K562 (cell line): ENCODE results near the gene SLC2A14. TPM values are rescaled to one million over a fixed set of nuclear protein-coding genes. Genes with fewer than 3 reads are reported as not detected.
"Not testable (repeated sequence)": the region's sequence is repeated elsewhere in the genome, so short reads cannot be mapped to it uniquely, and the experiment has no call there.

Source experiments
- ATAC-seq: fragments of 200-7000 bp; cut with Tn5 transposase; 3 replicates; pipeline ENCODE4 v1.9.1; 2020; ENCODE audit warnings: moderate library complexity
- BruUV-seq: library from RNA; stranded (reverse); fragments of 400-500 nt; replicated peaks from 2 replicates; lab custom pipeline; 2021; lab: Mats Ljungman, UMichigan
- CTCF ChIA-PET: fragments of 300-600 bp; formaldehyde crosslinking; extraction: SDS; loops from one replicate; lab custom pipeline; 2021; ENCODE audit warnings: low intra/inter-chr PET ratio; lab: Yijun Ruan, JAX
- POLR2A ChIA-PET: fragments of 300-600, 350-650 bp; sonication (Branson Sonifier 250); formaldehyde crosslinking; extraction: SDS; loops from one replicate; lab custom pipeline; 2021; ENCODE audit warnings: antibody characterized with exemption, inconsistent platforms; lab: Yijun Ruan, JAX
- DNase-seq, 4 experiments: peaks; one replicate each; pipeline versions ENCODE4 v3.0.0 to v3.0.0-alpha.2; 2011 to 2018; ENCODE audit warnings: low spot score in 3 of 4, mixed read lengths in 3 of 4; ENCODE audit errors: extremely low read depth in 1 of 4
- FAIRE-seq: peaks from 2 replicates; lab custom pipeline; 2011; peaks lifted over from hg19 to GRCh38; lab: Jason Lieb, UNC
- H2AFZ ChIP-seq: 2 replicates; pipeline ENCODE4 v1.6.0; 2011; ENCODE audit warnings: low read depth, low read length, control low read depth, inconsistent platforms
- H3K27ac ChIP-seq: fragments of 200-600 bp; 3 replicates; pipeline ENCODE4 v1.8.0; 2011; ENCODE audit warnings: low read depth, mild to moderate bottlenecking, control low read depth, inconsistent platforms, low read length, moderate library complexity, mixed read lengths; ENCODE audit errors: extremely low read depth
- H3K27me3 ChIP-seq, 2 experiments: fragments of 300-600 bp in 1 of 2; 2 replicates in 1 of 2; 3 replicates in 1 of 2; pipeline versions ENCODE4 v1.6.0 to v1.8.0; 2011; ENCODE audit warnings: inconsistent platforms in 2 of 2, low read length in 2 of 2, mild to moderate bottlenecking in 1 of 2, mixed read lengths in 1 of 2, moderate library complexity in 1 of 2; ENCODE audit not compliant: control insufficient read depth in 2 of 2, insufficient read depth in 2 of 2
- H3K36me3 ChIP-seq: fragments of 300-600 bp; 3 replicates; pipeline ENCODE4 v1.8.0; 2011; ENCODE audit warnings: mild to moderate bottlenecking, low read length, inconsistent platforms; ENCODE audit not compliant: control insufficient read depth, insufficient read depth
- H3K4me1 ChIP-seq, 2 experiments: fragments of 200-600 bp in 1 of 2; replicated peaks in 1 of 2; 2 replicates in 1 of 2; 3 replicates in 1 of 2; pipeline versions ENCODE4 v1.5.1 to v1.8.0; 2011; ENCODE audit warnings: inconsistent platforms in 2 of 2, low read length in 2 of 2, mild to moderate bottlenecking in 1 of 2, mixed read lengths in 1 of 2, moderate library complexity in 1 of 2; ENCODE audit not compliant: control insufficient read depth in 2 of 2, insufficient read depth in 2 of 2
- H3K4me2 ChIP-seq: 2 replicates; pipeline ENCODE4 v1.6.1; 2011; ENCODE audit warnings: low read length, control low read depth, inconsistent platforms, mixed read lengths; ENCODE audit not compliant: insufficient read depth
- H3K4me3 ChIP-seq: fragments of 200-600 bp; sonication (generic), shearing (Covaris generic); 2 replicates; pipeline ENCODE4 v1.5.1; 2016; ENCODE audit warnings: control low read depth, inconsistent platforms
- H3K79me2 ChIP-seq: fragments of 200-600 bp; 3 replicates; pipeline ENCODE4 v1.8.0; 2011; ENCODE audit warnings: low read length, inconsistent platforms; ENCODE audit not compliant: control insufficient read depth, insufficient read depth
- H3K9ac ChIP-seq, 2 experiments: 2 replicates each; pipeline versions ENCODE4 v1.6.0 to v1.6.1; 2011; ENCODE audit warnings: low read depth in 2 of 2, low read length in 2 of 2, control low read depth in 1 of 2, inconsistent platforms in 1 of 2, mild to moderate bottlenecking in 1 of 2, mixed read lengths in 1 of 2; ENCODE audit not compliant: insufficient read depth in 1 of 2
- H3K9me1 ChIP-seq: one replicate; pipeline ENCODE4 v1.6.0; 2011; ENCODE audit warnings: inconsistent platforms, mild to moderate bottlenecking, low read length, moderate library complexity; ENCODE audit not compliant: control insufficient read depth, insufficient read depth
- H3K9me3 ChIP-seq: replicated peaks from 2 replicates; pipeline ENCODE4 v1.5.1; 2011; ENCODE audit warnings: low read depth, low read length, inconsistent platforms; ENCODE audit not compliant: control insufficient read depth, insufficient read depth
- H4K20me1 ChIP-seq: replicated peaks from 2 replicates; pipeline ENCODE4 v1.6.1; 2011; ENCODE audit warnings: low read length, inconsistent platforms, mixed read lengths; ENCODE audit not compliant: control insufficient read depth, insufficient read depth
- C11orf30 ChIP-seq: fragments of 450-650 bp; IDR thresholded peaks from 2 replicates; pipeline ENCODE4 v1.6.1; 2016; ENCODE audit warnings: low read depth, mild to moderate bottlenecking
- CEBPG ChIP-seq, 3 experiments: fragments of 200-800 bp in 1 of 3; sonication (Bioruptor generic) in 1 of 3; sonication (generic) in 1 of 3; formaldehyde crosslinking in 1 of 3; IDR thresholded peaks in 2 of 3; conservative IDR thresholded peaks in 1 of 3; 2 replicates each; pipeline versions ENCODE4 v1.6.1 to v1.8.0; 2016 to 2022; ENCODE audit warnings: missing compliant biosample characterization in 2 of 3, missing genetic modification characterization in 2 of 3, mild to moderate bottlenecking in 1 of 3, missing genetic modification reagents in 1 of 3
- MAFF ChIP-seq: IDR thresholded peaks from 2 replicates; pipeline ENCODE4 v1.6.1; 2012; ENCODE audit warnings: low read length, improper control_type of control experiment
- MAFG ChIP-seq: fragments of 450-650 bp; conservative IDR thresholded peaks from 2 replicates; pipeline ENCODE4 v1.6.1; 2016; ENCODE audit warnings: missing genetic modification characterization, missing compliant biosample characterization
- MAFK ChIP-seq: IDR thresholded peaks from 2 replicates; pipeline ENCODE4 v1.6.1; 2011; ENCODE audit warnings: low read length, improper control_type of control experiment
- ZNF316 ChIP-seq: fragments of 450-650 bp; IDR thresholded peaks from 2 replicates; pipeline ENCODE4 v1.6.1; 2016
- WGBS: fragments of 100-300 bp; shearing (Covaris generic); methylation state at CpG from one replicate; pipeline ENCODE4 v1.1.6; 2016; ENCODE audit warnings: low coverage, mixed read lengths; ENCODE audit not compliant: insufficient coverage; ENCODE audit errors: missing lambda C conversion rate; 5-methylcytosine and 5-hydroxymethylcytosine counted together
- in situ Hi-C: fragments of 300-500 bp; cut with MboI; formaldehyde crosslinking; loops from 4 replicates; pipeline ENCODE4 v1.15.0; 2018; ENCODE audit warnings: inconsistent platforms, mixed read lengths
- intact Hi-C: fragments of 100-400 bp; cut with micrococcal nuclease; formaldehyde crosslinking; loops from 2 replicates; pipeline ENCODE4 v1.14.2; 2022
- polyA plus RNA-seq, 8 experiments: library from polyadenylated mRNA; depleted of rRNA in 4 of 8; stranded (reverse) in 5 of 8; unstranded in 3 of 8; fragments of >200 nt; fragmentation: Nextera tagmentation in 2 of 8; fragmentation: Illumina TruSeq in 1 of 8; extraction: Ambion mirVana in 2 of 8; extraction: Trizol in 1 of 8; gene quantifications; 2 replicates each; pipeline versions ENCODE4 v1.2.1 to v1.2.3, GENCODE V29; 2011 to 2014; ENCODE audit warnings: inconsistent platforms in 1 of 8, missing spikeins in 1 of 8
- total RNA-seq, 7 experiments: library from RNA; depleted of rRNA in 6 of 7; stranded (reverse); fragments of >200 nt in 6 of 7; fragmentation: Illumina TruSeq in 2 of 7; extraction: Trizol in 2 of 7; gene quantifications; 2 replicates each; pipeline versions ENCODE4 v1.2.1 to v1.2.3, GENCODE V29; 2011 to 2021; ENCODE audit warnings: low replicate concordance in 1 of 7
- TF ChIP-seq, protein P1 (sequence below): fragments of 250-450 bp; sonication (Bioruptor Pico); IDR thresholded peaks from 2 replicates; pipeline ENCODE4 v1.8.0; 2022; ENCODE audit warnings: moderate library complexity, mild to moderate bottlenecking, inconsistent platforms
- TF ChIP-seq, protein P2 (sequence below): IDR thresholded peaks from 2 replicates; pipeline ENCODE4 v1.6.1; 2012; ENCODE audit warnings: low read depth, low read length, improper control_type of control experiment, borderline replicate concordance

The SLC2A14 gene
- total and polyA plus RNA-seq, 9 of the 15 experiments (the other 6 are each of a cell fraction or from before 2014, with no cell fraction given), result 0.13 to 8.9 (median 4.8) TPM; not detected in 1

DNA sequence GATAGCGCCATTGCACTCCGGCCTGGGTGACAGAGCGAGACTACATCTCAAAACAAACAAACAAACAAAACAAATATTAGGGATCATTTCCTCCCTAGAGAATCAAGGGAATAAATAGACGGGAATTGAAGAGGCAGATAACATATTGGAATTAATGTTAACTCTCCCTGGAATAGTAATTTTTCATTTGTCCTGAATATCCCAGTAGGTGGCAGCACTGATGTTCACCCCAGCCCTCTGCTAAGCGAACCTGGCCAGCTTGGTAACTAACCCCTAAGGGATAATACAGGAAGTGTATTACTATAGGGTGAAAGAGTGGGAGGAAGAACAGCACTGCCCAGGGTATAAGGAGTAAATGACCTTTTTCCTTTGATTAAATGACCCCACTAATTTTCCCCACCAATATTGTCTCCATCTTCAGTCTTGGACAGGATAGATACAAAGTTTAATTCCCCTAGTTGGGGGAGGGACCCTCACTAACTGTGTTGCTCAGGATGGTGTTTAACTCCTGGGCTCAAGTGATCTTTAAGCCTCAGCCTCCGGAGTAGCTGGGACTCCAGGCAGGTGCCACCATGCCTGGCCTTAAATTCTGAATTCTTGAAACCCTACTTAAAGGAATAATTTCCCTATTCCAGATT is 40.5 kb downstream of the SLC2A14 start (continued):
- TF ChIP-seq, protein P1, sequence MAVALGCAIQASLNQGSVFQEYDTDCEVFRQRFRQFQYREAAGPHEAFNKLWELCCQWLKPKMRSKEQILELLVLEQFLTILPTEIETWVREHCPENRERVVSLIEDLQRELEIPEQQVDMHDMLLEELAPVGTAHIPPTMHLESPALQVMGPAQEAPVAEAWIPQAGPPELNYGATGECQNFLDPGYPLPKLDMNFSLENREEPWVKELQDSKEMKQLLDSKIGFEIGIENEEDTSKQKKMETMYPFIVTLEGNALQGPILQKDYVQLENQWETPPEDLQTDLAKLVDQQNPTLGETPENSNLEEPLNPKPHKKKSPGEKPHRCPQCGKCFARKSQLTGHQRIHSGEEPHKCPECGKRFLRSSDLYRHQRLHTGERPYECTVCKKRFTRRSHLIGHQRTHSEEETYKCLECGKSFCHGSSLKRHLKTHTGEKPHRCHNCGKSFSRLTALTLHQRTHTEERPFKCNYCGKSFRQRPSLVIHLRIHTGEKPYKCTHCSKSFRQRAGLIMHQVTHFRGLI (CRISPR knock-in tag), result no peak
- TF ChIP-seq CEBPG (CRISPR knock-in tag; IDR thresholded peaks at IDR 0.05) (no peak), CEBPG (tag; conservative IDR thresholded peaks at IDR 0.05 in 1 of 2, IDR thresholded peaks at IDR 0.05 in 1 of 2) (no peak)
- TF ChIP-seq, protein P2, sequence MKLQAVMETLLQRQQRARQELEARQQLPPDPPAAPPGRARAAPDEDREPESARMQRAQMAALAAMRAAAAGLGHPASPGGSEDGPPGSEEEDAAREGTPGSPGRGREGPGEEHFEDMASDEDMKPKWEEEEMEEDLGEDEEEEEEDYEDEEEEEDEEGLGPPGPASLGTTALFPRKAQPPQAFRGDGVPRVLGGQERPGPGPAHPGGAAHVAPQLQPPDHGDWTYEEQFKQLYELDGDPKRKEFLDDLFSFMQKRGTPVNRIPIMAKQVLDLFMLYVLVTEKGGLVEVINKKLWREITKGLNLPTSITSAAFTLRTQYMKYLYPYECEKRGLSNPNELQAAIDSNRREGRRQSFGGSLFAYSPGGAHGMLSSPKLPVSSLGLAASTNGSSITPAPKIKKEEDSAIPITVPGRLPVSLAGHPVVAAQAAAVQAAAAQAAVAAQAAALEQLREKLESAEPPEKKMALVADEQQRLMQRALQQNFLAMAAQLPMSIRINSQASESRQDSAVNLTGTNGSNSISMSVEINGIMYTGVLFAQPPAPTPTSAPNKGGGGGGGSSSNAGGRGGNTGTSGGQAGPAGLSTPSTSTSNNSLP, result 0 out of 2 replicates have a peak, but pooled peaks have one; percentile 43

DNA sequence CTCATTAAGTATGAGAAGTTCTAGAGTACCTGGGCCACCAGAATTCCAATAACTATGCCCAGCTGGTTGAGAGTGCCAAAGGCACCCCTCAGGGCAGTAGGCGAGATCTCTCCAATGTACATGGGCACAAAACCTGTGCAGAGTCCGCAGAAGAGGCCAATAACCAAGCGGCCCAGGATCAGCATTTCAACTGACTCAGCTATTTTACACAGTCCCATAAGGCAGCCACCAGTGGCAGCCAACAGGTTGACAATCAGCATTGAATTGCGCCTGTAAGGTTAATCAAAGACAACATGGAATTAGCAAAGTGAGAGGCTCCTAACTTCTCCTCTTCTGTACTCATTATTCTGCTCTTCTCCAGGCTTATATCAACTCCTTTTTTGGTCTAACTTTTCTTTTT is 43.0 kb downstream of the SLC2A14 start:
- FAIRE-seq, H2AFZ ChIP-seq, POLR2A ChIA-PET, H3K79me2 ChIP-seq, H3K4me1 ChIP-seq, H3K4me3 ChIP-seq, H4K20me1 ChIP-seq, H3K9me1 ChIP-seq, ATAC-seq, H3K9ac ChIP-seq, intact Hi-C loops, H3K27ac ChIP-seq, DNase-seq, BruUV-seq, CTCF ChIA-PET, H3K36me3 ChIP-seq, H3K9me3 ChIP-seq, in situ Hi-C loops, H3K4me2 ChIP-seq, H3K27me3 ChIP-seq: not testable (repeated sequence)
- TF ChIP-seq MAFF (peak; percentile 76), ZNF316 (peak; percentile 89), MAFK (peak; percentile 67), C11orf30 (peak; percentile 85), MAFG (peak; percentile 82)
- 5% methylated on average over 4 of the region's 4 CpGs for WGBS

DNA sequence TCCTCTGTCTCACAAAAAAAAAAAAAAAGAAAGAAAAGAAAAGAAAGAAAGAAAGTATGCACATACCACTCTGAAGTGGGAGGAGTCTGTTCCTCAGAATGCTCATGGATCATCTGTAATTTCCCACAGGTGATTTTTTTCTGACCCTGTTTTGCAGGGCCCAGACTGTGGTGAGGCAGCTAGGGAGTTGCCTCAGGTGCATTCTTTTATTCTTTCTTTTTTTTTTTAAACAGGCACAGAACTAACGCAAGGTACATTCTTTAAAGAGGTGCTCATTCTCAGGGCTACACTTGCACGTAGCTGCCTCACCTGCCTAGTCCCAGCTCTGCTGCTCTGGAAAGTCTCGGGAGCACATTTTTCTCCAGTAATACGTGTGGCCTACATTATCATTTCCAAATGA is 47.0 kb downstream of the SLC2A14 start:
- WGBS, result 0% methylated on average over 1 of the region's 4 CpGs
- BruUV-seq, result not testable (repeated sequence)

More for the DNA sequence above, 47.0 kb downstream of the SLC2A14 start:
- H3K9me1 ChIP-seq, CTCF ChIA-PET, H3K27ac ChIP-seq, H3K36me3 ChIP-seq, H3K27me3 ChIP-seq, H3K4me3 ChIP-seq, H3K9ac ChIP-seq, FAIRE-seq, H2AFZ ChIP-seq, ATAC-seq, H3K4me2 ChIP-seq, H3K4me1 ChIP-seq, H3K79me2 ChIP-seq, H4K20me1 ChIP-seq, intact Hi-C loops, in situ Hi-C loops, H3K9me3 ChIP-seq, DNase-seq: not testable (repeated sequence)
- POLR2A ChIA-PET, result interaction anchor here (0.6 kb wide), 1 partner anchor 239 kb away, joined by 3 read pairs; no protein-coding TSS in a partner anchor
